Smooth muscle cell of the coronary artery (primary cell): Measurements from ENCODE around the gene ARFIP2. TPM values are rescaled to one million over a fixed set of nuclear protein-coding genes. Genes with fewer than 3 reads are reported as not detected.

Source experiments
- total RNA-seq: library from RNA; depleted of rRNA; stranded (reverse); fragments of >200 nt; gene quantifications from 2 replicates; pipeline ENCODE4 v1.2.3, GENCODE V29; 2014; ENCODE audit warnings: low replicate concordance

The ARFIP2 gene, protein sequence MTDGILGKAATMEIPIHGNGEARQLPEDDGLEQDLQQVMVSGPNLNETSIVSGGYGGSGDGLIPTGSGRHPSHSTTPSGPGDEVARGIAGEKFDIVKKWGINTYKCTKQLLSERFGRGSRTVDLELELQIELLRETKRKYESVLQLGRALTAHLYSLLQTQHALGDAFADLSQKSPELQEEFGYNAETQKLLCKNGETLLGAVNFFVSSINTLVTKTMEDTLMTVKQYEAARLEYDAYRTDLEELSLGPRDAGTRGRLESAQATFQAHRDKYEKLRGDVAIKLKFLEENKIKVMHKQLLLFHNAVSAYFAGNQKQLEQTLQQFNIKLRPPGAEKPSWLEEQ
- 49.6 and 66.1 TPM in 2 replicates for total RNA-seq

GRCh38 chr11:6481012-6481923 is at the start of gene ARFIP2, which contains the start of gene TIMM10B:
ARFIP2 (minus strand) TSS chr11:6481331; CDS start chr11:6480421, 910 bp downstream.
TIMM10B (plus strand) TSS chr11:6481501; CDS start chr11:6481517, 16 bp downstream.

DNA sequence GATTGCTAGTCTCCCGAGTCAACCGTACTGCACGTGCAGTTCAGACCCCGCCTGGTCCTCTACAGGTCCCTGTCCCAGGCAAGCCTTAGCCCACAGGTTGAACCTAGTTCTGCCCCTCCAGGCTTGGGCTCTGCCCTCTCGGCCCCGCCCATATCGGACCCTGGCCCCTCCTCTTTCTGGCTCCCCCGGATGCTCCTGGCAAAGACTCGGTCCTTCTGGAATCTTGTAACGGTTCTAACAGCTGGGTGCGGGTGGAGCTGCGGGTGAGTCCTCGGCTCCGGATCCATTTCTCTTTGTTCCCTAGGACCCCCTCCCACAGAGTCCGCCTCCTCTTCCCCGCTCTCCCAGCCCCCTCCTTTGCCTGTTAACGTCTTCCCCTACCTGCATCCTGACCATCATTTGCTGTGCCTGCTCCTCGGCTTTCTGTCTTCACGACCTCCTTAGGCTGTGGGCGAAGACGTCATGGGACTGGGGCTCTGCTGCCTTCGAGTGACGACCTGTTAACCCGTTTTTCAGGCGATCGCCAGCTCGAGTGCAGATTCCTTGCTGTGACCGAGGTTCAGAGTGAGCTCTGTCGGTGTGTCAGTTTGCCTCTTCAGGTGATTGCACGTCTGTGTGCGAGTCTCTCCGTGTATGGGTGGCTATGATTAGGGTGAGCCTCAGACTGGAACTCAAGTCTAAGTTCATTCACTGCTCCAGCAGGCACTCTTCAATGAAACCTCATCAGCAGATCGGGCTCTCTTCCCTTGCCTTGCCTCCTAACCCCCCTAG is 16.1 kb upstream of the ARFIP2 start, which contains the start of gene DNHD1:
TSS of gene DNHD1 (plus strand) at position 212 of the 771 bp plus-strand sequence. CDS start 936 bp downstream, outside the sequence.

GRCh38 chr11:6473451-6474412 is 7.4 kb downstream of the ARFIP2 start, which contains the start of gene TRIM3:
TRIM3 (minus strand) TSS chr11:6473941; CDS start chr11:6465695, 8,246 bp downstream.

DNA sequence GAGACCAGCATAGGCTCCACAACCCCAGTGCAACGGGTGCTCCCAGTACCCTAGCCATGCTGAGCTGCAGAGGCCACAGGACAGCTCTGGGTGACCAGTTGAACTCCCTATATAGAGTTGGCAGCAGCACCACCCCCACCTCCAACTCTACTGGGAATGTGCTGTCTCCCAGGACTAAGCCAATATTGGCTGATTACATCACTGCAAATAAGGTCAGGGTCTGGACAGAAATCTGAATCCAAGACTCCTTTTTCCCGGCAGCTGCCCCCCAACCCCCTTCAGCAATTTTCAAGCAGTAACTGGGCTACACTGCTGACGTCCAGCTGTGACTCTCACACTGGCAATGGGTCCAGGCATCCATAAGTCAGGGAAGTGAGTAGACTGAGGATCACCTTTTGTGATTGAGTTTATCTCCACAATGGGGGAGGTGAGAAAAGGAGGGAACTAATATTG is 40.2 kb downstream of the ARFIP2 start, which contains the start of gene HPX:
TSS of gene HPX (minus strand) at position 82 of the 453 bp plus-strand sequence. CDS start at position 58, 24 bp downstream.

Other genes with a start within 250 kb of the ARFIP2 start
- 5.7 and 7.4 TPM in 2 replicates for gene FHIP1B, start 246.7 kb downstream of the ARFIP2 start, total RNA-seq
- under 0.01 and 0.47 TPM in 2 replicates for gene CNGA4, start 242.2 kb downstream of the ARFIP2 start, total RNA-seq
- not detected in 2 replicates for gene CCKBR, start 221.5 kb downstream of the ARFIP2 start, total RNA-seq
- 51.8 and 199 TPM in 2 replicates for gene CAVIN3, start 160.8 kb downstream of the ARFIP2 start, total RNA-seq
- 19.2 and 28.4 TPM in 2 replicates for gene SMPD1, start 90.9 kb downstream of the ARFIP2 start, total RNA-seq
- 46.8 and 53.8 TPM in 2 replicates for gene APBB1, start 62.2 kb downstream of the ARFIP2 start, total RNA-seq
- 0.12 and 0.45 TPM in 2 replicates for gene HPX, start 40.3 kb downstream of the ARFIP2 start, total RNA-seq
- gene TRIM3, start 7.4 kb downstream of the ARFIP2 start, total RNA-seq = 22.0 and 32.1 TPM in 2 replicates
- 29.0 and 42.4 TPM in 2 replicates for gene TIMM10B, start 170 bp upstream of the ARFIP2 start, total RNA-seq
- gene DNHD1, start 15.9 kb upstream of the ARFIP2 start, total RNA-seq = 3.3 and 6.3 TPM in 2 replicates
- gene RRP8, start 122.3 kb upstream of the ARFIP2 start, total RNA-seq = 6.1 and 12.2 TPM in 2 replicates
- 275 and 281 TPM in 2 replicates for gene ILK, start 122.4 kb upstream of the ARFIP2 start, total RNA-seq
- 57.7 and 94.7 TPM in 2 replicates for gene TAF10, start 130.9 kb upstream of the ARFIP2 start, total RNA-seq
- gene TPP1, start 138.1 kb upstream of the ARFIP2 start, total RNA-seq = 48.2 and 52.7 TPM in 2 replicates
- gene DCHS1, start 174.5 kb upstream of the ARFIP2 start, total RNA-seq = 2.1 and 4.0 TPM in 2 replicates
- gene MRPL17, start 202.0 kb upstream of the ARFIP2 start, total RNA-seq = 62.2 and 84.8 TPM in 2 replicates